Measurements from ENCODE around the gene TMPRSS6.

The TMPRSS6 gene

GRCh38 chr22:37018815-37019308, 90.7 kb downstream of the TMPRSS6 start:
- no peak for TF ChIP-seq CTCF (conservative IDR thresholded peaks at IDR 0.05; ENCODE audit: low read depth, low read length)
- no peak for DNase-seq (ENCODE audit: low read depth)
- H3K4me3 ChIP-seq (ENCODE audit: low read length) = peak overlapping the region; percentile 67

GRCh38 chr22:37018086-37018814, 91.3 kb downstream of the TMPRSS6 start:
- DNase-seq (ENCODE audit: low read depth) = no peak
- H3K4me3 ChIP-seq (ENCODE audit: low read length) = peak overlapping the region; percentile 67

GRCh38 chr22:37017356-37017755, 92.2 kb downstream of the TMPRSS6 start:
- no peak overlapping the region for H3K4me3 ChIP-seq (ENCODE audit: low read length)
- DNase-seq (ENCODE audit: low read depth) = no peak
- no peak for TF ChIP-seq CTCF (conservative IDR thresholded peaks at IDR 0.05; ENCODE audit: low read depth, low read length)

More at GRCh38 chr22:37018086-37018814, 91.3 kb downstream of the TMPRSS6 start:
- TF ChIP-seq CTCF (conservative IDR thresholded peaks at IDR 0.05; ENCODE audit: low read depth, low read length) = no peak

GRCh38 chr22:37016134-37016910, 93.2 kb downstream of the TMPRSS6 start:
- H3K4me3 ChIP-seq (ENCODE audit: low read length) = no peak overlapping the region
- DNase-seq (ENCODE audit: low read depth) = no peak
- TF ChIP-seq CTCF (conservative IDR thresholded peaks at IDR 0.05; ENCODE audit: low read depth, low read length) = no peak

GRCh38 chr22:37015587-37015878, 94.0 kb downstream of the TMPRSS6 start:
- TF ChIP-seq CTCF (conservative IDR thresholded peaks at IDR 0.05; ENCODE audit: low read depth, low read length) = no peak
- DNase-seq (ENCODE audit: low read depth) = no peak
- no peak overlapping the region for H3K4me3 ChIP-seq (ENCODE audit: low read length)
